ENCODE measurements around the gene CDH3.

DNA sequence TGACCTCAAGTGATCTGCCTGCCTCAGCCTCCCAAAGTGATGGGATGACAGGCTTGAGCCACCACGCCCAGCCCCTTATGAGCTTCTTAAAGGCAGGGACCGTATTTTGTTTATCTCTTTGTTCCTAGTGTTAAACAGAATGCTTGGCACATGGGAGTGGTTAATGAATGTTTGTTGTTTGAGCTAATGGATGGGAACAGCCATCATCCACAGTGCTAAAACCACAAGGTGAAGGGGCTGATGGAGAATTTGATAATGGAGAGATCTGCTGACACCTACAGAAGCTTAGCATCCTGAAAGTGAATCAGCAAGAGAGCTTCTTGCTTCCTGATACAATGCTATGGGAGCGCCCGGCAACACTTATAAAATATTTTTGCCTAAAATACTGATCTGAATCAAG, 83.4 kb downstream of the CDH3 start:
- TF ChIP-seq, protein P1, sequence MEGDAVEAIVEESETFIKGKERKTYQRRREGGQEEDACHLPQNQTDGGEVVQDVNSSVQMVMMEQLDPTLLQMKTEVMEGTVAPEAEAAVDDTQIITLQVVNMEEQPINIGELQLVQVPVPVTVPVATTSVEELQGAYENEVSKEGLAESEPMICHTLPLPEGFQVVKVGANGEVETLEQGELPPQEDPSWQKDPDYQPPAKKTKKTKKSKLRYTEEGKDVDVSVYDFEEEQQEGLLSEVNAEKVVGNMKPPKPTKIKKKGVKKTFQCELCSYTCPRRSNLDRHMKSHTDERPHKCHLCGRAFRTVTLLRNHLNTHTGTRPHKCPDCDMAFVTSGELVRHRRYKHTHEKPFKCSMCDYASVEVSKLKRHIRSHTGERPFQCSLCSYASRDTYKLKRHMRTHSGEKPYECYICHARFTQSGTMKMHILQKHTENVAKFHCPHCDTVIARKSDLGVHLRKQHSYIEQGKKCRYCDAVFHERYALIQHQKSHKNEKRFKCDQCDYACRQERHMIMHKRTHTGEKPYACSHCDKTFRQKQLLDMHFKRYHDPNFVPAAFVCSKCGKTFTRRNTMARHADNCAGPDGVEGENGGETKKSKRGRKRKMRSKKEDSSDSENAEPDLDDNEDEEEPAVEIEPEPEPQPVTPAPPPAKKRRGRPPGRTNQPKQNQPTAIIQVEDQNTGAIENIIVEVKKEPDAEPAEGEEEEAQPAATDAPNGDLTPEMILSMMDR (IDR thresholded peaks at IDR 0.05): no peak
- TF ChIP-seq POLR2A (IDR thresholded peaks at IDR 0.05) (no peak), EP300 (IDR thresholded peaks at IDR 0.05) (no peak)

Data from tibial nerve (tissue), 4 donors.